Type B pancreatic cell (in vitro differentiated cells): ENCODE results near the gene PHF21A. TPM values are rescaled to one million over a fixed set of nuclear protein-coding genes. Genes with fewer than 3 reads are reported as not detected.
A peak's percentile ranks its signal among the peaks of the same experiment; 100 is the strongest.
"Not testable (repeated sequence)": the region's sequence is repeated elsewhere in the genome, so short reads cannot be mapped to it uniquely, and the experiment has no call there.

ENCODE experiments used
- DNase-seq: peaks from one replicate; pipeline ENCODE4 v3.0.0; 2021; ENCODE audit warnings: mixed read lengths; ENCODE audit not compliant: unreplicated experiment; ENCODE audit errors: extremely low spot score
- H3K27ac Mint-ChIP-seq: 2 replicates; pipeline ENCODE4 v1.8.0; 2021; ENCODE audit warnings: mild to moderate bottlenecking, mixed read lengths
- H3K27me3 Mint-ChIP-seq: 2 replicates; pipeline ENCODE4 v1.8.0; 2021; ENCODE audit warnings: mixed read lengths
- H3K36me3 Mint-ChIP-seq: 2 replicates; pipeline ENCODE4 v1.8.0; 2021; ENCODE audit warnings: mixed read lengths
- H3K4me1 Mint-ChIP-seq: one replicate; pipeline ENCODE4 v1.8.0; 2021; ENCODE audit warnings: mixed read lengths; ENCODE audit not compliant: unreplicated experiment
- H3K4me3 Mint-ChIP-seq: 2 replicates; pipeline ENCODE4 v1.8.0; 2021; ENCODE audit warnings: mild to moderate bottlenecking, mixed read lengths
- H3K9me3 Mint-ChIP-seq: 2 replicates; pipeline ENCODE4 v1.8.0; 2021; ENCODE audit warnings: mixed read lengths
- total RNA-seq: library from RNA; stranded (reverse); gene quantifications from 2 replicates; pipeline ENCODE4 v1.2.1, GENCODE V29; 2021; ENCODE audit warnings: low replicate concordance
- TF ChIP-seq, protein P1 (sequence below): fragments of 200-600 bp; sonication (generic); conservative IDR thresholded peaks from 2 replicates; pipeline ENCODE4 v1.5.0; 2021; ENCODE audit warnings: antibody characterized with exemption, mild to moderate bottlenecking

The PHF21A gene
- total RNA-seq, 1 donor from 2014 or later = 62.4 TPM

DNA sequence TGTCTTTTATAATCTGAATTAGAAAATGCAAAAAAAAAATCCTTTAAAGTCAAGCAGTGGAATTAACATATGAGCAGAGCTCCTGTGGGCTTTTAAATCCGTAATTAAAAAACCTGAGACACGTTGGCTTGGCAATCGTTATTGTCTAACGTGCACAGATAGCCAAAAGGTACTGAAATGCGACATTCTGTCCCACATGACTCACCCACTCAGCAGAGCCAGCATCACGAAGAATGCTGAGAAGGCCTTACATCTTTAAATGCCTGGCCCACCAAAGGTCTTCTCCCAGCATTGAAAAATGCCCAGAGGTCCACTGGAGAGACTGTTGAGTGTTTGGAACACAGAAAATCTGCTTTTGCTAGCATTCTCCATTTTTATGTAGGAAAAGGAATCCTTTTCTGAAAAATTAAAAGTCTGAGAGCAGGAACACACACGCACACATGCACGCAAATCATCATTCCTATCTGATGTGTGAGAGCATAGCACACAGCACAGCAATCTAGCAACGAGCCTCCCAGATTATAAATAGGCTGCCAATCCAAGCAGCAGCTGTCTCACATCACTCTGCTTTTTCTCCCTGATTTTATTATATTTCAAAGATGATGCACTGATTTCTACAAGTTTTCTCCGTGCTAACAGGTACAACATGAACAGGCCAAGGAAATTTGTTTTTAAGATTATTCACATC, 94.5 kb downstream of the PHF21A start:
- Mint-ChIP-seq H3K4me1 (peaks cover 8% of the 10 kb centered on the region), H3K4me3 (no peak overlapping the region), H3K27ac (no peak overlapping the region), H3K9me3 (no peaks in the 10 kb centered on the region), H3K27me3 (no peaks in the 10 kb centered on the region), H3K36me3 (peaks cover under 1% of the 10 kb centered on the region)
- no peak for DNase-seq
- TF ChIP-seq, protein P1, sequence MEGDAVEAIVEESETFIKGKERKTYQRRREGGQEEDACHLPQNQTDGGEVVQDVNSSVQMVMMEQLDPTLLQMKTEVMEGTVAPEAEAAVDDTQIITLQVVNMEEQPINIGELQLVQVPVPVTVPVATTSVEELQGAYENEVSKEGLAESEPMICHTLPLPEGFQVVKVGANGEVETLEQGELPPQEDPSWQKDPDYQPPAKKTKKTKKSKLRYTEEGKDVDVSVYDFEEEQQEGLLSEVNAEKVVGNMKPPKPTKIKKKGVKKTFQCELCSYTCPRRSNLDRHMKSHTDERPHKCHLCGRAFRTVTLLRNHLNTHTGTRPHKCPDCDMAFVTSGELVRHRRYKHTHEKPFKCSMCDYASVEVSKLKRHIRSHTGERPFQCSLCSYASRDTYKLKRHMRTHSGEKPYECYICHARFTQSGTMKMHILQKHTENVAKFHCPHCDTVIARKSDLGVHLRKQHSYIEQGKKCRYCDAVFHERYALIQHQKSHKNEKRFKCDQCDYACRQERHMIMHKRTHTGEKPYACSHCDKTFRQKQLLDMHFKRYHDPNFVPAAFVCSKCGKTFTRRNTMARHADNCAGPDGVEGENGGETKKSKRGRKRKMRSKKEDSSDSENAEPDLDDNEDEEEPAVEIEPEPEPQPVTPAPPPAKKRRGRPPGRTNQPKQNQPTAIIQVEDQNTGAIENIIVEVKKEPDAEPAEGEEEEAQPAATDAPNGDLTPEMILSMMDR = no peak

DNA sequence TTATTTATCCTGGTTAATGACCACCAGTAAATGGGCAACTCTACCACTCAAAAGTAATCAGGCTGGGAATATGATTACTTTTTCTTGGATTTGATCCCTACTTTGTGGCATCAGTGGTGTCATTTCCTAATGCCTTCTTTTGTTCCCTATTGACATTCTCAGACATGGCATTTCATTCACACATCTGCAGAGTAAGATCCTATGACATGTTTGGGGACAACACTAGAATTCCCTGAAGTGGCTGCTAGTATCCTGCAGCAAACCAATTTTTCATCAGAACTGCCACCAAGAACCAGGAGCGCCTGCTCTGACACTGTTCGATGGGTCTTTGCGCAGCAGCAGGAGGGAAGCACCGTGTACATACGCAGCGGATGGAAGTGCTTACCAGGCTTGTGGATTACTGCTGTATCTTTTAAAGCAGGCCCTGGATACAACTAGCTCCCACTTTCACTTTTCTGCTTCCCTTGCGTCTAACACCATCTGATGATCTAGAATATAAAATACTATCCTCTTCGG, 101.1 kb downstream of the PHF21A start:
- peaks cover 4% of the 10 kb centered on the region for H3K9me3 Mint-ChIP-seq
- TF ChIP-seq, protein P1 = no peak
- H3K27me3 Mint-ChIP-seq = no peaks in the 10 kb centered on the region
- H3K27ac Mint-ChIP-seq = no peak overlapping the region
- H3K4me1 Mint-ChIP-seq = peaks cover 6% of the 10 kb centered on the region
- DNase-seq = no peak
- H3K4me3 Mint-ChIP-seq = no peak overlapping the region
- H3K36me3 Mint-ChIP-seq = peaks cover 11% of the 10 kb centered on the region

DNA sequence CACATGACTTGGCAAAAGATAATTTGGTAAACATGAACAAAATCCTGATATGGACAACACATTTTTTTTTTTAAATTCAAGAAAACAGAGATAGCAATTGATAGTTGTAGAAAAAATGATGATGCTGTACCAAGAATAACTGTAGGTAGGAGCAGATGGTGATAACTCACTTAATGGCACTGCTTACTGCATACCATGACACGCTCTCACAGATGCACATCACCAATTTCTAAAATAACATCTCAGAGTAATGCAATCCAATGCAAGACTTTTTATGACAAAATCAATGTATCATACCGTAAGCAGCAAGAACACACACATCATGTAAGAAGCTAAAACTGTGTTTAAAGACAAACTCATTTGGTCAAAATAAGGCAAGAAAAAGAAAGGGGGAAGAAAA, 102.6 kb downstream of the PHF21A start:
- Mint-ChIP-seq H3K4me3 (no peak overlapping the region), H3K27ac (no peak overlapping the region), H3K27me3 (no peaks in the 10 kb centered on the region)

DNA sequence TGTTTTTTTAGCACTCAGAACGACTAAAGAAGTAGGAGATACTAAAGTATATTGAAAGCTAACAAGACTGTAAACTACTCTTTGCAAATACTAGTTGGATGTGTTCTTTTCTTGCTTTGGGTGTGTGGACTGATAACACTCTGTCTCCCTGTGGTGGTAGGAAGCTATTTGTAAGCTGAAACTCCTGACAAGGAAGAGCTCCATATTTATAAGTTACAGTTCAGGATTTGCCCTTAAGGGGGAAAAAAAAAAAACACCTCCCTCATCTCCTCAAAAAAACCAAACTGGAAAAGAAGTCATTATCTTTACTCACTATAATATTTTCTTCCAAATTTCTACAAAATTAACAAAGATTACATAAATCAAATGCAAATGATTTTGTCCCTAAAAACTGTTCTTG, 103.9 kb downstream of the PHF21A start:
- TF ChIP-seq, protein P1 = peak; percentile 52
- peaks cover 4% of the 10 kb centered on the region for H3K9me3 Mint-ChIP-seq
- no peak for DNase-seq
- H3K27ac Mint-ChIP-seq = no peak overlapping the region
- H3K27me3 Mint-ChIP-seq = no peaks in the 10 kb centered on the region
- H3K4me3 Mint-ChIP-seq = no peak overlapping the region
- peaks cover 10% of the 10 kb centered on the region for H3K4me1 Mint-ChIP-seq
- H3K36me3 Mint-ChIP-seq = peaks cover 14% of the 10 kb centered on the region

More for the DNA sequence above, 102.6 kb downstream of the PHF21A start:
- H3K9me3 Mint-ChIP-seq = peaks cover 4% of the 10 kb centered on the region
- TF ChIP-seq, protein P1 = no peak
- no peak for DNase-seq
- peaks cover 6% of the 10 kb centered on the region for H3K4me1 Mint-ChIP-seq
- peaks cover 14% of the 10 kb centered on the region for H3K36me3 Mint-ChIP-seq

DNA sequence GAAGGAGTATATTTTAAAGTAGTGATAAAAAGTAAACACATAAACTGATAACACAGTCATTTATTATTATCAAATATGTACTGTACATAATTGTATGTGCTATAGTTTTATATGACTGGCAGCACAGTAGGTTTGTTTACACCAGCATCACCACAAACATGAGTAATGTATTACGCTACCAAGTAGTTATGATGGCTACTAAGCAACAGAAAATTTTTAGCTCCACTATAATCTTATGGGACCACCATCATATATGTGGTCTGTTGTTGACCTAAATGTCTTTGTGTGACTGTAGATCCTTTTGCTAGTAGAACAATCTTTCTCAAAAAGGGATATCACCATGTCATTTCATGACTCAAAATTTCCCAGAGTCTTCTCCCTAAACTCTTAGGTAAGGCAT, 105.3 kb downstream of the PHF21A start:
- TF ChIP-seq, protein P1 = no peak
- no peak for DNase-seq
- Mint-ChIP-seq H3K36me3 (peaks cover 8% of the 10 kb centered on the region), H3K9me3 (peaks cover 4% of the 10 kb centered on the region), H3K4me1 (peaks cover 16% of the 10 kb centered on the region), H3K27ac (peak overlapping the region; percentile 3), H3K4me3 (no peak overlapping the region), H3K27me3 (no peaks in the 10 kb centered on the region)

DNA sequence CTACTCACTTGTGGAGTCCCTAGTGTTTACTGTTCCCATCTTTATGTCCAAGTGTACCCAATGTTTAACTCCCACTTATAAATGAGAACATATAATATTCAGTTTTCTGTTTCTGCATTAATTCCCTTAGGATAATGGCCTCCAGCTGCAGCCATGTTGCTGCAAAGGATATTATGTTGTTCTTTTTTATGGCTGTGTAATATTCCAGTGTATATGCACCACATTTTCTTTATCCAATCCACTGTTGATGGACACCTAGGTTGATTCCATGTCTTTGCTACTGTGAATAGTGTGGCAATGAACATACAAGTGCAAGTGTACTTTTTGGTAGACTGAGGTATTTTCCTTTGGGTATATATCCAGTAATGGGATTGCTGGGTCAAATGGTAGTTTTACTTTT, 107.1 kb downstream of the PHF21A start:
- not testable (repeated sequence) for H3K27me3 Mint-ChIP-seq, H3K36me3 Mint-ChIP-seq, H3K4me3 Mint-ChIP-seq, H3K9me3 Mint-ChIP-seq, H3K27ac Mint-ChIP-seq, DNase-seq
- H3K4me1 Mint-ChIP-seq = peaks cover 16% of the 10 kb centered on the region
